GM18526 (cell line): Measurements from ENCODE around the gene CDH12.

Experiments
- POLR2A ChIP-seq: IDR thresholded peaks from 3 replicates; pipeline ENCODE4 v1.6.1; 2011; ENCODE audit not compliant: insufficient read length; ENCODE audit errors: extremely low read depth

Gene CDH12

DNA sequence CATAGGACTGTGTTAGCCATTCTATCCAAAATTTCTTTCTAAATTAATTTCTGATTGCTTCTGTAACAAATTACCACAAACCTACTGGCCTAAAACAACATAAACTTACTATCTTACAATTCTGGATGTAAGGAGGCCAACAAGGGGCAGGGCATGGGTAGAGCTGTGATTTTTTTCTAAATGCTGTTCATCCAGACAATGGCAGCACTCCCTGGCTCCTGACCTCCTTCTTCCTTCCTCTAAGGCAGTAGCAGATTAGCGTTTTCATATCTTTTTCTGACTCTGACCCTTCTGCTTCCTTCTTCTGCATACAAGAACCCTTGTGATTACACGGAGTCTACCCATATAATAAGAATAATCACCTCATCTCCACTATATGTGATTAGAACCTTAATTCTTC, 1005.8 kb downstream of the CDH12 start:
- TF ChIP-seq POLR2A = no peak

DNA sequence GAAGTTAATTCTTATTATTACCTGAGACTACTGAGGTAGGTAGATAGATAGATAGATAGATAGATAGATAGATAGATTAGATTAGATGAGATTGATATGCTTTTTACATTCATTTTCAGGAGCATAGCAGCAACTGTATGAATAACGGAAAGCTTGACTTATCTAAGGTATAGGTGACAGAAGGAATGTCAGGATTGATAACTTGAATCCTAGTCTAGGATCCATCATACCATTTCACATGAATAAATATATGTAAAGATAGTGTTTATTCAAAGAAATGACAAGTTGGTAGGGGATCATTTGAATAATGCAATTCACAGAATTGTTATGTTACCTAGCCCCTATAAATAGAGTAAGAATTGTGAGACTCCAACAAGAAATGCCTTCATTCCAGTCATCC, 1008.2 kb downstream of the CDH12 start:
- no peak for TF ChIP-seq POLR2A

DNA sequence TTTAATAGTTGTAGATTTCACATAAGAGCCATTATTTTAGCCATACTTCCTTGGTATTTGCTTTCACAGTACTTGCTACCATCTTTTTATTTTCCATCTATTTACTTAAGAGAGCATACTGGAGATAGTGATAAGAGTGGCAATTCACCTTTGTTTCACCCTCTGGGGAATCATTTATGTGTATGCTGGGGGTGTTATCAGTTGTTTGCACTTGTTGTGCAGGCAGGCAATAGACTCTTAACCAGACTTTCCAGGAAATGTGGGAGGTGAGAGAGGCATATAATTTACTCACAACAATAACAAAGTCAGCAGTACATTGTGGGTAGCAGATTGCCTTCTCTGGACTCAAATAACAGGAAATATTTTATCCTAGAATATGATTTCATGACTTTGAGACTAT, 1018.3 kb downstream of the CDH12 start:
- no peak for TF ChIP-seq POLR2A

DNA sequence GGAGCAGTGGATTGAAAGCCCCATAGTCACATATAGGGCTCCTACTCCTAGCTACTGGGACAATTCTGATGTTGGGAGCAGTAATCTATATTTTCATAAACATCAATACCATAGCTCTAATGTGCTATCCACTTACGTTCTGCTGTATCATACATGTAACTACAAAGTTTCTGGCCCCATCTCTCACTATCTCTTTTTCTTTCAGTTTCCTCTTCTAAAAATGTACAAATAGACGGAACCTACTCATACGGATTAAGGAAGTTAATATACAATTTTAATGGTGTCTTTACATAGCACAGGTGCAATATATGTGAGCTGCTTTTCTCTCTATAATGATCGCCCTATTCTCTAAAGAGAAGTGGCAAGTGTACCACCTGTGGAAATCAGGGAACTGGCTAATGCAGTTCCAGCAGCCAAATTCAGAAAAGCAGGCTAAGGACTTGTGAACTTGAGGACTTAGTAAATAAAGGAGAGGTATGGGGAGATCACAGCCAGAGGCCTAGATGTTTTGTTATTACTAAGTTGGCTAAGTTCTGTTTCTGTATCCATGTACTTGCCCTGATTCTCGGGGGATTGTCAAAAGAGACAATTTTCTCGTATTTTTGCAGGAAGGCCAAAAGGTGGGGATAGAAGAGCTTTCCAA, 1021.9 kb downstream of the CDH12 start:
- TF ChIP-seq POLR2A = no peak

DNA sequence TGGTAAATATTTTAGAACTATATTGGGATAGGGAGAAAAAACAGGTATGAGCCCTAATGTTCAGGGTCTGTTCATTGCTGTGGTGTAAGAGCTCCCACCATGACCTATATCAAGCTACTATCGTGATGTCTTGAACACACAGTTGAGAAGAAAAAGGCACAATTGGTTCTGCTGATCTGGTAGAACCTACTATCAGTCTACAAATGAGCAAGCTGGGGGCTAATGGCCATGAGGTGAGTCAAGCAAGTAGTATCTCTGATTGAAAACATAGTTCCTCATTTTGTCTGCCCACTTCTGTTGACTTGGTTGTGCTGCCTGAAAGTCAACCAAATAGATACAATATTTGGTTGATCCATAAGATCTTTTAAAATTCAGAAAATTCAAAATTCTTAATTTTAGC, 1026.3 kb downstream of the CDH12 start:
- no peak for TF ChIP-seq POLR2A

DNA sequence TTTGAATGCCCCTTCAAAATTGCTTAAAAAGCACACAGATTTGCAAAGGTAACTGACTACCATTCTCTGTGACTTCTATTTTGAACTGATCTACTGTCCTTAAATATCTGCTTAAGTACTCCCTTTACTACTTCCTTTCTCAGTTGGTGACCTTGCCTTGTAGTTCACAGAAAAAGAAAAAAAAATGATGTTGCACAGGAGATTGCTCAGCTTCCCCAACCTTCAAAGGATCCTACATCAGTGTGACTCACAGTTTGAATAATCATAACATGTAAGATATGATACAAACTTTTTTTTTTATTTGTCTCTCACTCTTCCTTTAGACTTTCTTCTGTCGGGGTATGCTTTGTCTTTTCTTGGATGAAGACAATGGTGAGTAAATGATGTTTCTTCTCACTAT, 1029.6 kb downstream of the CDH12 start:
- no peak for TF ChIP-seq POLR2A

DNA sequence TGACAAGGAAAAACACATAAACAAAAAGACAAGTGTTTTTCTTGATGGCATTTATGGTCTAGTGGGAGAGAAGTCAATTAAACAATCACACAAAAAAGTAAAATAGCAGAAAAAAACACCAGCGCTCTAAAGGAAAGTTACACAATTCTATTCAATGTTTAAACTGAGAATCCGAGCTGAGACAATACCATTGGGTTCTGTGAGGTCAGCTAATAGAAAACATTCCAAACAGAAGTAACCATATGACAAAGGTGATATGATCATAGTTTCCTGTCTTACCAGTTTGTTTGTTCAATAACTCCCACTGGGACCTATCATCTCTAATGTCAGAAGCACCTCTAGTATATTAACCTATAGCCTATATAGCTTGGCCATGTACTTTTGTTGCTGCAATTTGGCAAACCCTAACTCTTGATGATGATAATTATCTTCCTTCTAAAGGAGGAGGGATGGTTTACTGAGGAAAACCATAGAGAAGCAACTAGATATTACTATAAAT, 1030.0 kb downstream of the CDH12 start:
- no peak for TF ChIP-seq POLR2A

DNA sequence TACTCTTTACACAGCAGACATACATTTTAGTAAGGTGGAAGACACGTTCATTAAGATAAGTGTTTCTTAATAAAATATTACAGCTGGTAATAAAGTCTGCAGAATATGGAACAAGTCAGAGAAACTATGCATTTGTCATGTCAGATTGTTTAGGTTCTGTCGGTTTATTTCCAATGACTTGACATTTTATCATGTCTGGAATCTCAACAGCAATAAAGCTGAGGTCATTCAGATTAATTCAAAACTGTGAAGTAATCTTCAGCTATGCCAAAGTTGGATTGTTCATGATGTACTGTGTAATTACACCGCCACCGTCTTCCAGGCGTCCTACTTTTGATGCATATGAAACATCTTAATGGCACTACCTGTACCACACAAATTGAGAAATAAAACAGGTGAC, 1032.6 kb downstream of the CDH12 start:
- TF ChIP-seq POLR2A = no peak

DNA sequence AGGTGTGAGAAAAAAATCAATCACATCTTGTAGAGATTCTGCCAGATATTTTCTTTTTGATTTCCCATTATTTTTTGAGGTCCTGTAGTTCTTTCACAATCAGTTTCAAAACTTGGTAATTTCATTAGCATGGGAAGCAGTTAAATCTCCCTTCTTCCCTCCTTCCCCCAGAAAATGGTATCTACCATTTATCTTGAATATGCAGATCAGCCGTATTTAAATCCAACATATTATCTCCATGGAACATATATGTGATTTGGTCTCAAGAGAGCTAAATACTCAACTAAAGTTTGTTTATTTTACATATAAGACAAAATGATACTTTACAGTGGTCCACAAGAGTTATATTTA, 1034.8 kb downstream of the CDH12 start:
- no peak for TF ChIP-seq POLR2A

DNA sequence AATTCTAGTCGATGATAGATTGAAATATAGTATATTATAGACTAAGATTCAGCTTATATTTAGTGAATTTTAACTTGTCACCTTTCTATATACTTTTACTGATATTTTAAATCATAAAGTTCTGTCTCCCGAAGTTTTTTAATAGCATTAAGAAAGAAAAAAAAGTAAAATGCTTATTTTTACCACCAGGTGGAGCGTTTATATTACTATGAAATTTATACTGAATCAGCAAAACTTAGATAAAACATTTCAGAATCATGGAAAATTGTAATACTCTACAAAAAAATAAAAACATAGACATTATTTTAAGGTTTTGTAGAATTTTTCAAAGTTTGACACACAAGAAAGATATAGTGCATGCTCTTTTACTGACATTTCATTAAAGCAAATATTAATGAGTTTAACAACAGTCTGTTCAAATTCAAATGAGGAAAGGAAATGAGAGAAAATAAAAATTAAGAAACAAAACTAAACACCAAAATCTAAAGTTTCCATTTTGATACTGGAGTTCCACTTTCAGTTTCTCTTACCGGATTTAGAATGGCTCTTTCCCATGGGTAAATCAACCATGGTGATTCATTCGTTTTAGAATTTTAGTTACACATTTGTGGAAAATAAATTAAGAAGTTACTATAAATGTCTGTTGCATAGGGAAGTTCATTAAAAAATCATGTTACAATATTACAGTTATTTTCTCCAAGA, 1035.3 kb downstream of the CDH12 start:
- TF ChIP-seq POLR2A = no peak

DNA sequence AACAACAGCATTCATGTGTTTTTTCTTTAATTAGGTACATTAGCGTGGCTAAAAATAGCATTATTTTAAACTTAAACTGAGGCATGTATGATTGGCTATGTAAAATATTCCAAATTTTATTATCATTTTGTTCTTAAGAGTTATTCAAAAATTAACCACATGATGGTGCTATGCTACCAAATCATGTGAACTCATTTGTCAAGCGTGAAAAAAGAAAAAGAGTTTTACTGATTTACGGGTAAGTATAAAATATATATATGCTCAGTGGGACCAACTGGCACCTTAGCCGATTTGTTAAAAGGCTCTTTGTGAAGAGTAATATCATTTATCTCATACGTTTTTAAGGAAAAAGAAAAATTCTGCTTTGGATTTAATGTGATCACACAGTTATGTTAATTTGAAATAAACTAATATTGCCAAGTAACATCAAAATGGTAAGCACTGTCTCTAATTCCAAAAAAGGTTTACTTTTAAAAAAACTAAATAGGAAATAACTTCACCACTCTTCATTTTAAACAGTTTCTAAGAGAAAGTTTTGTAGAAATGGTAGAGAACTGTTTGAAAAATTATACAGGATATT, 1042.3 kb downstream of the CDH12 start:
- TF ChIP-seq POLR2A = no peak

DNA sequence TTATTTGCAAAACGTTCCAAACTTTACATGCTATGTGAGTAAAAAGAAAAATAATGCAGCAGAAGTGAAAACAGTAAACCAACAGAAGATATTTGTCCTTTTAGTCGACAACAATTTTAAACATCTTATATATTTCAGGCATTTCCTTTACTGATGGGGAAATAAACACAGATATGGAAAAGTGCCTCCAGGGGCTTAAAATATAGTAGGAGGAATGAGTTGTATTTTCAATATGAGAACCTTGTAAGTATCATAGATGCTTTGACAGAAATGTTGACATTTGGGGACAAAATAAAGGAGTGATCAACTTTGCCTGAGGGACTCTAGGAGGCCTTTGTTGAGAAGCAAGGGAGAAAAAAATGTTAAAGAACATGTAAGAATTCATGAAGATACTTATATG, 1043.5 kb downstream of the CDH12 start:
- TF ChIP-seq POLR2A = no peak

DNA sequence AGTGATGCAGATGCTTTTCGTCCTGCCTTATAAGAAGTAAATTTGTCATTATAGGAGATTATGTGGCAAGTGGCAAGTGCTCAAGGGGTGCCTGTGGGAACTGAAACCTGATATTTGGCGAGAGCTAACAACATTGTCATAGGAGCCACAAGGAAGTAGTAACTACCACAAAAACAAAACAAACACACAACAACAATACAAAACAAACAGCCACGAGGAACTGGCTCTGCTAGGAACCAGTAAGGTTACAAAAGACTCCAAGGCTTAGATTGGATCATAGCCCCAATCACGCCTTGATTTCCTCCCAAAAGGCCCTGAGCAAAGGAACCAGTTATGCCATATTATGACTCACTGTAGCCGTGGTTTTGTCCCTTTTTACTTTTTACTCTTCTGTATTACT, 1045.2 kb downstream of the CDH12 start:
- TF ChIP-seq POLR2A = no peak

DNA sequence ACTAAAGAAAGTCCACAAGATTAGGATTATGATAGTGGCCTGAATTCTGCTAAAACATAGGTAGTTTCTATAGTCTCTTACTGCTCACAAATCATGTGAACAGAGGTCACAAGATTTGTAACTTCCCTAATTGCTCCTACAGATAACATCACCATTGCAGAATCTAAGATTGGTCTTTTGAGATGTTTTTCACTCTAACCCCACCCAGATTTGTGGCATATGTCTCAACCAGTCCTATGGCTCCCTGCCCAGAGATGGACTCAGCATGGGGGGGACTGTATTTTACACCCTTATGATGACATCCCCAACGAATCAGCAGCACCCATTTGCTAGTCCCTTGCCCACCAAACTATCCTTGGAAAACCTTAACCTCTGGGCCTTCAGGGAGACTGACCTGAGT, 1046.2 kb downstream of the CDH12 start:
- TF ChIP-seq POLR2A = no peak

DNA sequence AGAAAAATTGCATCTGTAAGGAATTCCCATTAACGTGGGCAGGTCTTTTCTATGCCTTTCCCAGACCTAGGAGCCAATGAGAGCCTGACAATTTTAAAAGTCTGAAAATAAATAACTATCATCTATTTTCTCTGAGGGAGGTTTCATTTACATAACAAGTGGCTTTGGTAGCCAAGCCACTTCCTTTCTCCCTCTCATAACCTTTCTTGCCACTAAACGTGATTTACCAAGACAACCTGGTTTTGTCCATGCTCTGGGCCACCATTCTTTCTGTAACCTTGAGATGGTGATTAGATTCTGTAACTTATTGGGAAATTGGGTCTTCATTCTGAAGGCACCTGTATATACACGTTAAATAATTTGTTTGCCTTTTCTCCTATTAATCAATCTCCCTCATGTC, 1046.9 kb downstream of the CDH12 start:
- no peak for TF ChIP-seq POLR2A

DNA sequence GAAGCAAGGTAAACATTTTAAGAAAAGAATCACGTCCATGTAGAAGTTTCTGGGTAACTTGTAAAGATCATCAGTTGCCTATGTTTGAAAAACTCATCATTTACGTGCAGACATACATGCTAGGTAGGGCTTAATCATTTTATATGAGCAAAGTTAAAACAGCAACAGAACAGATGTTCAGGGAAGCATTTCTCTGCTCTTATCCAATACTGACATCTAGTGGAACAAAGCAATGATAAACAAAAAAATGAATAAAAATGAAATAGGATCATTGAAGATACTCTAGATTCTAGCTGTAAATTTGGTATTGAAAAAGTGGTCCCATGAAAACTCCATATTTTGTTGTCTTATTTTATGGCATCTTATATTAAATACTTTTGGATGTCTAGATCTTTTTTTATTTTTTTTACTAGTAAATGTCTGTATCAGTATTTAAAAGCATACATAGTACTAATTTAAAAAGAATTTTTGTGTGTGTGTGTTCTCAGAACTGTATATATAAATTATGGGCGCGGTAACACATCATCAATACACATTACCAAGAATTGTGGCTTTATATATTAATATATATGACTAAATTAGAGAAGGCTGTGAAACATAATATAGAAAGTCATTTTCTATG, 1050.2 kb downstream of the CDH12 start:
- TF ChIP-seq POLR2A = no peak
